Panc1 (cell line): ENCODE results near the gene RSPO4.

Experiments
- CTCF ChIP-seq: fragments of 450-650 bp; IDR thresholded peaks from 2 replicates; pipeline ENCODE4 v1.5.1; 2017; ENCODE audit warnings: mild to moderate bottlenecking
- POLR2AphosphoS5 ChIP-seq: IDR thresholded peaks from 2 replicates; pipeline ENCODE4 v1.6.1; 2012; ENCODE audit warnings: mild to moderate bottlenecking, low read depth, low read length, moderate library complexity

GRCh38 chr20:955111-955510 is 47.0 kb downstream of the RSPO4 start:
- TF ChIP-seq POLR2AphosphoS5 (no peak), CTCF (no peak)
